GM23248 (cell line): Measurements from ENCODE around the gene ETF1.

Source experiments
- EZH2 ChIP-seq: fragments of 200-600 bp; sonication (generic); IDR thresholded peaks from 2 replicates; pipeline ENCODE4 v1.6.1; 2018; ENCODE audit warnings: antibody characterized with exemption, mild to moderate bottlenecking; ENCODE audit not compliant: insufficient read depth, poor library complexity, severe bottlenecking
- EZH2phosphoT487 ChIP-seq: fragments of 200-600 bp; sonication (generic); IDR thresholded peaks from 2 replicates; pipeline ENCODE4 v1.6.1; 2018; ENCODE audit warnings: antibody characterized with exemption, moderate library complexity, mild to moderate bottlenecking, low read depth; ENCODE audit not compliant: insufficient read depth

DNA sequence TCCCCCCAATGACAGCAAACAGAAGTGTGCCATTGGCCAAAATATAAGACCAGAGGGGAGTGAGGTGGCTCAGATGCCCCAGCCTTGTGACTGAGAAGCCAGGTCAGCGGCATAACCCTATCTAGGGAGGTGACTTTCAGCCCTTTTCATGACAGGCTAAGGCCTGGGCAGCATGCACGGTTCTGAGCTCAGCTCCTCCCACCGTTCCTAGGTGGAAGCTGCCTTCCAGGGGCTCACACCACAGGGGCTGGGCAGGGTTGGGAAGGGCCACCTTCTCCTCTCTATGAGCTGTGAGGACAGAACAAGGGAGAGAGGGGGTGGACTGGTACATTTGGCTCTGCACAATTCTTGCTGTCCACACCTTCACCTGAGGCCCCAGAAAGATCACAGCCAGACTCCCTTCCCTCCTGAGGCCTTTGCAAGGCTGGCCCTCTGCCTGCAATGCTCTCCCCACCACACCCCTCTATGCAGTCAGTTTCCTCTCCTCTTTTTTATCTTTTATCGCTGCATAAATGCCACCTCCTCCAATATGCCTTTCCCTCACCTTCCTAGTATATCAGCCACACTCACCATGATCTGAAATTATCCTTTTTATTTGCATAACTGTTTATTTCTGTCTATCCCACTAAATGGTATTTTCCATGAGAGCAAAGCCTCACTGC lies 82.9 kb downstream of the ETF1 start:
- no peak for TF ChIP-seq EZH2
- TF ChIP-seq EZH2phosphoT487 = no peak
